H4 (cell line): ENCODE measurements around the gene TRAF3. TPM values are rescaled to one million over a fixed set of nuclear protein-coding genes. Genes with fewer than 3 reads are reported as not detected.
"Not testable (repeated sequence)": the region's sequence is repeated elsewhere in the genome, so short reads cannot be mapped to it uniquely, and the experiment has no call there.

Experiments used
- DNase-seq: peaks from one replicate; pipeline ENCODE4 v3.0.0-alpha.2; 2015; ENCODE audit warnings: low spot score
- total RNA-seq: library from RNA; depleted of rRNA; stranded (reverse); fragments of >200 nt; shearing (Covaris generic); gene quantifications from 2 replicates; pipeline ENCODE4 v1.2.3, GENCODE V29; 2014

Gene TRAF3
- total RNA-seq, 1 experiment from 2014 or later, result 15.2 TPM

DNA sequence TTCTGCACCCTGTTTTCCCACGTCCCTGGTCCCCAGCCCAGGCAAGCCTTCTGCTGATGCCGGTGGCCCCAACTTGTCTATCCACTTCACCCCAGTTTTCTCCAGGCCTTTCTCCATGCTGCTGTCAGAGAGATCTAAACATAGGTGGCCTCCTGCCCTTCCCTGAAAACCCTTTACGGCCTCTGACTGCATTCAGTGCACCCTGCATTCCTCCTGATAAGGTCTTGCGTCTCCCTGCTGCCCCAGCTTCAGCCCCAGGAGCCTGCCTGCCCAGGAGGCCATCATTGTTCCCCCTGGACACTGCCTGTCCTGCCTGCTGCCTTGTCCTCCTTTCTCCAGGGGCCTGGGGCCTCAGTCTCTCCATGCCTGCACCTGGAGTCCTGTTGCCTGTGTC, 29.8 kb downstream of the TRAF3 start:
- no peak for DNase-seq

DNA sequence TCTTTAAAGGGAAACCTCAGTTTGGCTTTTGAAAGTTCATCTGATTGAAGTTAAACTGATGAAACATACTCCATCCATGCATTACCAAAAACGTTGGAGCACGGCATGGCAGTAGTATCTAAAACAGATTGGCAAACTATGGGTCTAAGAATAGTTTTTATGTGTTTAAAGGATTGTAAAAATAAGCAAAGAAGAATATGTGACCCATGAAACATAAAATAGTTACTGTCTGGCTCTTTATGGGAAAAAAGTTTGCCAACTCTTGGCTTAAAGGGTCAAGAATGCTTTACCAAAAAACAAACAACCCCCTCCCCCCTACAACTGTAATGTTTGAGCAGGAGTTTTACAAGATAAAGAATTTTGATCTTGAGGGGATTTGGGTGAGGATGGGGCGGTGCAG, 32.6 kb downstream of the TRAF3 start:
- no peak for DNase-seq

GRCh38 chr14:102810523-102810922, 33.3 kb downstream of the TRAF3 start:
- DNase-seq, result no peak

DNA sequence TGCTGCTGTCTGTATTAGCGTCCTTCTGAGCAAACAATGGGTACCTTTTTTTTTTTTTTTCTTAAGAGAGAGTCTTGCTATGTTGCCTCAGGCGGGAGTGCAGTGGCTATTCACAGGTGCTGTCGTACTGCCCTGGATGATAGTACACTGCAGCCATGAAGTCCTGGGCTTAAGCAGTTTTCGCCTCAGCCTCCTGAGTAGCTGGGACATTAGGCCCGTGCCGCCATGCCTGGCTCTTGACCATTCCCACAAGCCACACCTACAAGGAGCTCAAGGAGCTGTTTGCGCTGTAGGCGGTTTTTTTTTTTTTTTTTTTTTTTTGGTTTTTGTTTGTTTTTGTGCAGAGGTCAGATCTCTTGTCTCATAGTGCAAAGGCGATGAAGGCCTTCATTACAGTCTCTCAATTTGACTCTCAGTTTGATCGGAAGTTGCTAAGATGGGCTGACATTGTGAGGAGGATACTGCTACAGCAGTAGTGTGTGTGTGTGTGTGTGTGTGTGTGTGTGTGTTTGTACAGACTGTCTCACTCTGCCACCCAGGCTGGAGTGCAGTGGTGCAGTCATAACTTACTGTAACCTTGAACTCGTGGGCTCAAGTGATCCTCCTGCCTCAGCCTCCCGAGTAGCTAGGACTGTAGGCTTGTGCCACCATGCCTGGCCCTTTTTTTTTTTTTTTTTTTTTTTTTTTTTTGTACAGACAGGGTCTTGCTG, 34.2 kb downstream of the TRAF3 start:
- no peak for DNase-seq

DNA sequence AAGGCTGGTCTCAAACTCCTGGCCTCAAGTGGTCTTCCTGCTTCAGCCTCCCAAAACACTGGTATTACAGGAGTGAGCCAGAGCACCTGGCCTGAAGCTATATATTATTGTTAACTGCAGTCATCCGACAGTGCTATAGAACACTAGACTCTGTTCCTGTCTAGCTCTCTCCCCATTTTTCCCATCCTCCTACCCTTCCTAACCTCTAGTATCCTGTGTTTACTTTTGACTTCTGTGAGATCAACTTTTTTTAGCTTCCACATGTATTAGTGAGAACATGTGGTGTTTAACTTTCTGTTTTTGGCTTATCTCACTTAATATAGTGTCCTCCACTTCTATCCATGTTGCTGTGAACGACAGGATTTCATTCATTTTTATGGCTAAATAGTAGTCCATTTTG, 34.7 kb downstream of the TRAF3 start:
- no peak for DNase-seq

GRCh38 chr14:102813691-102814090, 36.4 kb downstream of the TRAF3 start:
- no peak for DNase-seq

GRCh38 chr14:102817318-102817717, 40.1 kb downstream of the TRAF3 start:
- no peak for DNase-seq

GRCh38 chr14:102817942-102818940, 41.0 kb downstream of the TRAF3 start:
- DNase-seq, result no peak

- no peak for DNase-seq
These were observed 42.0 kb downstream of the TRAF3 start for GRCh38 chr14:102819176-102819628.

- no peak for DNase-seq
These were observed 42.6 kb downstream of the TRAF3 start for GRCh38 chr14:102819747-102820330.

GRCh38 chr14:102821252-102821651, 44.0 kb downstream of the TRAF3 start:
- DNase-seq, result no peak

DNA sequence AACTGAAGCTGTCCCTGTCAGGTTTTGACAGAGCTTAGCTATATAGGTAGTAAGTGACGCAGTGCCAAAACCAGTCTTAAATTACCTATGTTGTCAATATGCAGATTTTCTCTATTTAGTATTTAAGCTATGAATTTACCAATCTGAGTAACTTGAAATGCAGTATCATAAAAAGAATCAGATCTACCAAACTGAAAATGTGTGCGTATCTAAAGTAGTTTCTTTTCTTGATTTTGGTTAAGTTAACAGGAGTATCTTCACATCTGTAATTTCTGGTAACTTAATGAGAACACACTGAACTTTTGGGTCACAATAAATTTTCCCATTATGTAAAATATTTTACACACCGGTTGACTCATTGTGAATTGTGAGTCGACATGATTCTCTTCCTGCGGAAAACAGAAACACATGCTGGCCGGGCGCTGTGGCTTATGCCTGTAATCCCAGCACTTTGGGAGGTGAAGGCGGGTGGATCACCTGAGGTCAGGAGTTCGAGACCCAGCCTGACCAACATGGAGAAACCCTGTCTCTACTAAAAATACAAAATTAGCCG, 45.1 kb downstream of the TRAF3 start:
- no peak for DNase-seq

GRCh38 chr14:102822887-102823286, 45.6 kb downstream of the TRAF3 start:
- DNase-seq, result not testable (repeated sequence)

DNA sequence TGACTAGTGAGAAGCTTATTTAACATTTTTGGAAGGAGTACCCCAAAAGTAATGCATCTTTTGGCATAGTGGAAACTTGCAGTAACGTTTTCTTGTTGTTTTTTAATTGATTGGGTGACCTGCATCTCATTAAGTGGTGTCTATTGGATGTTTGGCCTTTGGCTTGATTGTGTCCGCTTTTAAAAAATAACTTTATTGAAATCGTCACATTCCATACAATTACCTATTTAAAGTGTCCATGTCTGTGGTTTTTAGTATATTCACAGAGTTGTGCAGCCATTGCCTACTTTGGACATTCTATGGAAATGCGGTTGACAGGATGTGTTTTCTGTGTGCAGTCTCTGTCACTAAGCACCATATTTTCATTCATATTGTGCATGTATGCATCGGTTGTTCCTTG, 46.3 kb downstream of the TRAF3 start:
- no peak for DNase-seq

DNA sequence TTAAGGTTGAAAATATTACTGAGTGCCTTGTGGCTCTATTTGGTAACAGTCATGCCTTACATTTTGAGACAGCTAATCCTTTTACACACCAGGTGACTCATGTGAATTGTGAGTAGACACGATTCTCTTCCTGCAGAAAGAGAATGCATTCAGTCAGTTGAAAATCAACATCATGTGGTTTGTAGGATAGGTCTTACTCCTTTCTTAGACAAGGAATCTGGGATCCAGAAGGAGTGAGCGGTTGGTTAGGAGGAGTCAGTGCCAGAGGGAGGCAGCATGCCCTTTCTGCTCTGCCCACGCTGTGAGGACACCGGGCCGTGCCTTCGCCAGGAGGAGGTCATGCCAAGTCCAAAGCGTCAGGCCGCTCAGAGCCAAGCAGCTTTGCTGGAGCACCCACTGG, 47.6 kb downstream of the TRAF3 start:
- DNase-seq, result peak; percentile 19

DNA sequence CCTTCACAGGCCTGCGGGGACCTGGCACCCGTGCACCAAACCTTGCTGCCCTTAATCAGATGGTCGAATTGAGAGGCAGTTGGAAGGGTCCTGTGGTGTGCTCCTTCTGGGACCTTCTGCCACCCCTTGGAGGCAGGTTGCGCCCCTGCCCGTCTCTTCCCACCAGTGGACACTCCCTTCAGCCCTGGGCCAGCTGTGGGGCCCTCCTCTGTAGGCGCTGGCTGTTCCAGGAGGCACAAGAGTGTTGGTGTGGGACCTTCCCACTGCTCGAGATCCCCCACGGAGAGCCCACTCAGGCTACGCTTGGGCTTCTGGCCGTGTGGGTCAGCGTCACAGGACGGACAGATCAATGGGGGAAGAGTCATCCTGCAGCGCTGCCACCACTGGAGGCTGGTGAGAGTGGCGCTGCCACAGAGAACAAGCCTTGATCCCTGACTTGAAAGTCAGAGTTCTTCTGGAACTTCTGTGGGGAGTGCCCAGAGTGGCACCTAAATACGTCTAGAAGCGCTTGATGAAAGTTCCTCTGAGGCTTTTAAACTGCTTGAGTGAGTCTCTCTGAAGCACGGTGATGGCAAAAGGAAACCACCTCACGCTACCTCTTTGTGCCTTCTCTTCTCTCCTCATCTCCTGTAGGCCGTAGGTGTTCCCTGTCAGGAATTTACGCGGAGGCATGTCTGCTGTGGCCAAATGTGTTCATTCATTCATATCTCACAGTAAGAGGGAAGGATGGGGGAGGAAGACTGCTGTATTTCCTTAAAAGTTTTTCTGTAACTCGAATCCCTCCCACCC, 48.3 kb downstream of the TRAF3 start:
- no peak for DNase-seq

- no peak for DNase-seq
These were observed 48.9 kb downstream of the TRAF3 start for GRCh38 chr14:102826161-102826560.

DNA sequence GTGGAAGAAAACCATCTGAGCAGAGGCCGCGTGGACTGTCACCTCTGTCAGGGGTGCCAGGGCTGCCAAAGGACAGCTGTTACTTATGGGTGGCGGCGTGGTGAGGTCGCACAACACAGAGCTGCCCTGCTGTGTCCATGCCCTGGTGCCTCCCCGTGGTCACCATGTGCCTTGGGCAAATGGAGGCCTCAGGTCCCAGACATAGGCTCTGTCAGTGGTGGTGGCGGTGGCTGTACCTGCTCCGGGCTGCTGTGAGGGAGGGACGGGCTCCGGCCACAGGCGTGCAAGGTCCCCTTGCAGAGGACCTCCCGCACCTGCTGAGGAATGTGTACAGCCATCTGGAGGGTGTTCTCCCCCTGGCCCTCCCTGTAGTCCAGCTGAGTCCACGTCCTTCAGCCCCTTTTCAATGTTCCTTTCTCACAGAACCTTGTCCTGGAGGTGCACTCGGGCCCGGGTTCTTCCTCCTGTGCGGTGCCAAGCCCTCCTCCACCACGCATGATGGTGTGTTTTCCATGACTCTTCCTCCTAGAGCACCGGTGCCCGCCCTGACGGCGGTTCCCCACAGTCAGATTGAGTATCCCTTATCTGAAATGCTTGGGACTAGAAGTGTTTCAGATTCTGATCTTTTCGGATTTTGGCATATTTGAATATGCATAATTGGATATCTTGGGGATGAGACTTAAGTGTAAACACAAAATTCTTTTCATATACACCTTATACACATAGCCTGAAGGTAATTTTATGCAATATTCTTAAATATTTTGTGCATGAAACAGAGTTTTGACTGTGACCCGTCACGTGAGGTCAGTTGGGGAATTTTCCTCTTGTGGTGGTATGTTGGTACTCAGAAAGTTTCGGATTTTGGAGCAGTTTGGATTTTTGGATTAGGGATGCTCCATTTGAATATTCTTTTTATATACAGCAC, 49.8 kb downstream of the TRAF3 start:
- DNase-seq, result no peak

DNA sequence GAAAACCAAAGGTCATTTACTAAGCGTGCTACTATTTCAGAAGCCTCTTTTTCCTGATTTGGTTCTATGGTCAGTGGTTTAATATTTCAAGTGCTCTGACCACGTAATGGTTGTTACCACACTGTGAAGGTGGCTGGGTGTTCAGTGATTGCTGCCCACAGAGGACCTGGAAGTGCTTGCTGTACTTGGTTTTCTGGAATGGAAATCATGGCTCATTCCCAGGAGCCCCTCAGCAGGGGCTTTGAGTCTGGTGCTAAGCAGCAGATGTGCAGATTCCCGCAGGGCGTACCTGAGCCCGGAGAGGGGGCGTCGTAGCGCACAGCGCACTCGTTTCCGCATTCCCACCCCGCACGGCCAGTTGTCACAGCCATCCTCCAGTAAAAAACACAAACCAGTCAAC, 50.5 kb downstream of the TRAF3 start:
- no peak for DNase-seq

DNA sequence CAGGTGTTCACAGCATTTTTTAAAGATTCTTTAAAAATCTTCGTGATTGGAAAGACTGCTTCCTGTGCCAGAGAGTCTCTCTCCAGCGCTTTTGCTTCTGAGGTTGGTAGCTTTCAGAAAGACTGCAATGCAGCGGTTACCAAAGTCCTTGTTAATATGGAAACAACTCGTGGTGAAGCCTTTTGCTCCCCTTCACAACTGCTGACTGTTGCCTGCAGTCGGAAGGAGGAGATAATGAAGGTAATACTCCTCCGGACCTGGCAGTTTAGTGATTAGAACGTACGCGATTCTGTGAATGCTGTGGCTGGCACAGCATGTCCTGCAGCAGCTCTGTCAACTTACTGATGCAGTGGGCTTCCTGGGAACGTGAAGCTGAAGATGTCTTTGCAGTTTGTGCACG, 50.9 kb downstream of the TRAF3 start:
- DNase-seq, result no peak
